GM21723 (cell line): ENCODE results near the gene HS3ST5.

Experiments used
- ATAC-seq: cut with Tn5 transposase; IDR thresholded peaks from one replicate; pipeline ENCODE4 v1.9.1; 2021; ENCODE audit warnings: mild to moderate bottlenecking, moderate library complexity; ENCODE audit not compliant: unreplicated experiment

The HS3ST5 gene

GRCh38 chr6:114202389-114202788, 140.4 kb downstream of the HS3ST5 start:
- no peak for ATAC-seq

- ATAC-seq: no peak
Measured at GRCh38 chr6:114200891-114201290, 141.9 kb downstream of the HS3ST5 start.

GRCh38 chr6:114195631-114196403, 147.0 kb downstream of the HS3ST5 start:
- no peak for ATAC-seq

- no peak for ATAC-seq
Measured at GRCh38 chr6:114195027-114195365, 147.8 kb downstream of the HS3ST5 start.

- ATAC-seq: no peak
Measured at GRCh38 chr6:114194362-114195026, 148.3 kb downstream of the HS3ST5 start.

- no peak for ATAC-seq
Measured at GRCh38 chr6:114187563-114187962, 155.3 kb downstream of the HS3ST5 start.

- no peak for ATAC-seq
Measured at GRCh38 chr6:114181664-114182063, 161.2 kb downstream of the HS3ST5 start.

- ATAC-seq: no peak
Measured at GRCh38 chr6:114179411-114179810, 163.4 kb downstream of the HS3ST5 start.

GRCh38 chr6:114176726-114177125, 166.1 kb downstream of the HS3ST5 start:
- no peak for ATAC-seq

GRCh38 chr6:114172576-114173260, 170.1 kb downstream of the HS3ST5 start:
- ATAC-seq: no peak

- no peak for ATAC-seq
Measured at GRCh38 chr6:114171473-114171872, 171.3 kb downstream of the HS3ST5 start.

- no peak for ATAC-seq
Measured at GRCh38 chr6:114170958-114171387, 171.8 kb downstream of the HS3ST5 start.

GRCh38 chr6:114170372-114170771, 172.5 kb downstream of the HS3ST5 start:
- no peak for ATAC-seq

GRCh38 chr6:114169763-114170162, 173.1 kb downstream of the HS3ST5 start:
- no peak for ATAC-seq

GRCh38 chr6:114167583-114168576, 174.9 kb downstream of the HS3ST5 start:
- no peak for ATAC-seq

- no peak for ATAC-seq
Measured at GRCh38 chr6:114164207-114164606, 178.6 kb downstream of the HS3ST5 start.

GRCh38 chr6:114162691-114163347, 180.0 kb downstream of the HS3ST5 start:
- ATAC-seq: no peak

- ATAC-seq: no peak
Measured at GRCh38 chr6:114160881-114161280, 181.9 kb downstream of the HS3ST5 start.

- ATAC-seq: no peak
Measured at GRCh38 chr6:114159727-114160126, 183.1 kb downstream of the HS3ST5 start.
